ENCODE results near the gene NCK2. TPM values are rescaled to one million over a fixed set of nuclear protein-coding genes. Genes with fewer than 3 reads are reported as not detected.

Gene NCK2
- polyA plus RNA-seq, 2 of the 4 experiments (the other 2 are of a cell fraction) = 17.1 to 17.8 TPM

- ChIA-PET POLR2A (no interaction called here), CTCF (interaction anchor here (1.5 kb wide), 1 partner anchor 16 kb away, joined by 3 read pairs; no protein-coding TSS in a partner anchor)
- no peak for DNase-seq (ENCODE audit: low read depth in 1 of 2, low spot score in 1 of 2)
- FAIRE-seq = no peak
- no peak overlapping the region for H3K27ac ChIP-seq
- TF ChIP-seq NFE2L2 (conservative IDR thresholded peaks at IDR 0.05; ENCODE audit: low read length) = no peak
- TF ChIP-seq FOSL2 (IDR thresholded peaks at IDR 0.05) = no peak
- TF ChIP-seq FOSL2 (CRISPR knock-in tag; IDR thresholded peaks at IDR 0.05) = no peak
- TF ChIP-seq CHD2 (IDR thresholded peaks at IDR 0.05; ENCODE audit: low read length, partially characterized antibody) = no peak
- TF ChIP-seq MAZ (IDR thresholded peaks at IDR 0.05; ENCODE audit: borderline replicate concordance, low read depth, low read length) = no peak
- TF ChIP-seq CBX2 (IDR thresholded peaks at IDR 0.05; ENCODE audit: borderline replicate concordance, low read depth) = no peak
- TF ChIP-seq PHF8 (IDR thresholded peaks at IDR 0.05; ENCODE audit: borderline replicate concordance, low read depth) = no peak
- H3K9me3 ChIP-seq = no peaks in the 10 kb centered on the region
- H3K4me2 ChIP-seq = no peak overlapping the region
- H3K4me1 ChIP-seq = peaks cover 6% of the 10 kb centered on the region; the same call in 2 of the 3 replicates
- 68% methylated on average over 7 of the region's 7 CpGs for WGBS (ENCODE audit: missing lambda C conversion rate)
- H3K4me3 ChIP-seq = no peak overlapping the region
- ATAC-seq = no peak
Measured at GRCh38 chr2:105739944-105740530, 4.7 kb upstream of the NCK2 start.

GRCh38 chr2:105741174-105741573 lies 3.5 kb upstream of the NCK2 start:
- CTCF ChIA-PET = interaction anchor here (1.5 kb wide), 1 partner anchor 17 kb away, joined by 3 read pairs; no protein-coding TSS in a partner anchor
- FAIRE-seq (no peak), DNase-seq (ENCODE audit: low read depth in 1 of 2, low spot score in 1 of 2) (no peak), ATAC-seq (no peak)
- WGBS (ENCODE audit: missing lambda C conversion rate) = 62% methylated on average over 3 of the region's 3 CpGs
- peaks cover 10% of the 10 kb centered on the region; the same call in 2 of the 3 replicates for H3K4me1 ChIP-seq
- H3K9me3 ChIP-seq = no peaks in the 10 kb centered on the region
- POLR2A ChIA-PET = no interaction called here
- no peak for TF ChIP-seq TFCP2L1 (CRISPR knock-in tag; IDR thresholded peaks at IDR 0.05)
- no peak for TF ChIP-seq JUN (IDR thresholded peaks at IDR 0.05)
- TF ChIP-seq EHF (CRISPR knock-in tag; IDR thresholded peaks at IDR 0.05) = no peak
- no peak for TF ChIP-seq E2F6 (IDR thresholded peaks at IDR 0.05; ENCODE audit: borderline replicate concordance, low read depth)
- TF ChIP-seq FOSB (CRISPR knock-in tag; IDR thresholded peaks at IDR 0.05) = no peak
- no peak for TF ChIP-seq RARB (CRISPR knock-in tag; IDR thresholded peaks at IDR 0.05)
- no peak for TF ChIP-seq FOSL2 (IDR thresholded peaks at IDR 0.05)
- no peak for TF ChIP-seq FOSL2 (CRISPR knock-in tag; IDR thresholded peaks at IDR 0.05)
- TF ChIP-seq FOXS1 (CRISPR knock-in tag; IDR thresholded peaks at IDR 0.05) = no peak
- TF ChIP-seq NPAS2 (CRISPR knock-in tag; IDR thresholded peaks at IDR 0.05; ENCODE audit: borderline replicate concordance) = no peak
- no peak for TF ChIP-seq BHLHE40 (IDR thresholded peaks at IDR 0.05; ENCODE audit: low read depth, low read length)
- no peak for TF ChIP-seq PBX3 (IDR thresholded peaks at IDR 0.05)
- TF ChIP-seq KDM5A (IDR thresholded peaks at IDR 0.05) = no peak
- no peak for TF ChIP-seq MAX (IDR thresholded peaks at IDR 0.05)
- no peak for TF ChIP-seq SREBF2 (IDR thresholded peaks at IDR 0.05)
- no peak for TF ChIP-seq HOXB5 (CRISPR knock-in tag; IDR thresholded peaks at IDR 0.05)
- TF ChIP-seq MAZ (IDR thresholded peaks at IDR 0.05; ENCODE audit: borderline replicate concordance, low read depth, low read length) = no peak
- TF ChIP-seq CBX2 (IDR thresholded peaks at IDR 0.05; ENCODE audit: borderline replicate concordance, low read depth) = no peak
- no peak overlapping the region for H3K27ac ChIP-seq
- H3K4me3 ChIP-seq = no peak overlapping the region
- no peak overlapping the region for H3K4me2 ChIP-seq

- CTCF ChIA-PET = no interaction called here
- no peak overlapping the region for H3K27ac ChIP-seq
- FAIRE-seq = no peak
- no peaks in the 10 kb centered on the region for H3K9me3 ChIP-seq
- ATAC-seq = no peak
- 79% methylated on average over 4 of the region's 4 CpGs for WGBS (ENCODE audit: missing lambda C conversion rate)
- POLR2A ChIA-PET = no interaction called here
- H3K4me2 ChIP-seq = no peak overlapping the region
- TF ChIP-seq KDM1A (IDR thresholded peaks at IDR 0.05; ENCODE audit: low read depth) = no peak
- no peak for TF ChIP-seq CTCF (IDR thresholded peaks at IDR 0.05)
- TF ChIP-seq MAFK (IDR thresholded peaks at IDR 0.05; ENCODE audit: partially characterized antibody) = no peak
- TF ChIP-seq RAD21 (conservative IDR thresholded peaks at IDR 0.05 in 1 of 2, IDR thresholded peaks at IDR 0.05 in 1 of 2) = no peak
- TF ChIP-seq NPAS2 (CRISPR knock-in tag; IDR thresholded peaks at IDR 0.05; ENCODE audit: borderline replicate concordance) = no peak
- TF ChIP-seq EHF (CRISPR knock-in tag; IDR thresholded peaks at IDR 0.05) = no peak
- TF ChIP-seq TP53 (CRISPR knock-in tag; IDR thresholded peaks at IDR 0.05) = no peak
- TF ChIP-seq ATOH8 (CRISPR knock-in tag; IDR thresholded peaks at IDR 0.05; ENCODE audit: low read depth) = no peak
- no peak for TF ChIP-seq RCOR1 (IDR thresholded peaks at IDR 0.05; ENCODE audit: low read depth, low read length)
- TF ChIP-seq ESRRA (IDR thresholded peaks at IDR 0.05; ENCODE audit: borderline replicate concordance, low read length) = no peak
- TF ChIP-seq NR3C1 (IDR thresholded peaks at IDR 0.05) = no peak
- no peak for TF ChIP-seq CEBPB (IDR thresholded peaks at IDR 0.05)
- no peak overlapping the region for H3K4me3 ChIP-seq
- peaks cover 11% of the 10 kb centered on the region; the same call in 2 of the 3 replicates for H3K4me1 ChIP-seq
- no peak for DNase-seq (ENCODE audit: low read depth in 1 of 2, low spot score in 1 of 2)
Measured at GRCh38 chr2:105741617-105742016, 3.1 kb upstream of the NCK2 start.

Measured in A549 (cell line).